Measurements from ENCODE around the gene TGFBR2. TPM values are rescaled to one million over a fixed set of nuclear protein-coding genes. Genes with fewer than 3 reads are reported as not detected.

Gene TGFBR2
- total and polyA plus RNA-seq, 2 of the 13 experiments (the other 11 are each of a cell fraction or from before 2014, with no cell fraction given): 82.2 to 187 TPM

DNA sequence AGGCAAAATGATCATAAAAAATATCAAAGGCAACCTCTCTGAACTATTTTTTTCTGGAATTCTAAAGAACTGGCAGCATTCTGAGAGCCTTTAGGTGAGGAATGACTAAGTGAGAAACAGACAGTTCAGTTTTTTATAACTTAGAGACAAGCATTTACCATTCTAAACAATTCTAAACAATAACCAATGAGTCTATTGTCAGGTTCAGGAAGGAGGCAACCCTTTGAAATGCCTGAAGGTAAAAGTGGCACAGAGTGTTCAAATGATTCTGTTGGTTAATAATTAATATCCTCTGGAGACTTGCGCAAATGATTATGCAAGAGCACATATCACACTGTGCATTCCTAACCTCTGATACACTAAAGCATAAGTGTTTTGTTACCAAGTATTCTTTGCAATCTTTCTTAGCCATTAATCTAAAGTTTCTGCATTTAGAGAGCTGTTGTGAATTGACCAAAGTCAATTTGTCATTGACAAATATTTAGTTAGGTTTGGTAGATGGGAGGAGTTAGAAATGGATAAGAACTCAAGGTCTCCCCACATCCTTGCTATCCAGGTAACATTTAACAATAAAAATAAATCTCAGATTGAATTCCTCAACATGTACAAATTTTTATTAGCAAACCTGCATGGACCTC lies 9.2 kb upstream of the TGFBR2 start (continued):
- TF ChIP-seq HCFC1 (IDR thresholded peaks at IDR 0.05; ENCODE audit: low read depth, low read length) (no peak), TCF12 (IDR thresholded peaks at IDR 0.05) (no peak), TCF12 (CRISPR knock-in tag; IDR thresholded peaks at IDR 0.05) (peak; percentile 99), ZNF20 (CRISPR knock-in tag; IDR thresholded peaks at IDR 0.05) (no peak), ZNF451 (CRISPR knock-in tag; IDR thresholded peaks at IDR 0.05) (no peak), ZNF225 (CRISPR knock-in tag; IDR thresholded peaks at IDR 0.05) (no peak), ZNF34 (CRISPR knock-in tag; IDR thresholded peaks at IDR 0.05; ENCODE audit: borderline replicate concordance) (no peak), SMAD9 (CRISPR knock-in tag; IDR thresholded peaks at IDR 0.05) (no peak), ZNF562 (CRISPR knock-in tag; IDR thresholded peaks at IDR 0.05; ENCODE audit: borderline replicate concordance) (no peak), ZNF234 (CRISPR knock-in tag; conservative IDR thresholded peaks at IDR 0.05) (no peak), ELF3 (CRISPR knock-in tag; IDR thresholded peaks at IDR 0.05) (peak; percentile 98), MAFG (CRISPR knock-in tag; IDR thresholded peaks at IDR 0.05) (no peak), ZNF331 (CRISPR knock-in tag; IDR thresholded peaks at IDR 0.05) (peak; percentile 94), GLI4 (CRISPR knock-in tag; IDR thresholded peaks at IDR 0.05; ENCODE audit: borderline replicate concordance) (no peak), ZNF780A (CRISPR knock-in tag; IDR thresholded peaks at IDR 0.05) (no peak), NFE2L2 (IDR thresholded peaks at IDR 0.05; ENCODE audit: low read length) (no peak), TCF7L2 (IDR thresholded peaks at IDR 0.05; ENCODE audit: low read depth, low read length) (peak; percentile 96), RFX5 (IDR thresholded peaks at IDR 0.05; ENCODE audit: low read depth, low read length) (no peak), NAIF1 (CRISPR knock-in tag; IDR thresholded peaks at IDR 0.05; ENCODE audit: borderline replicate concordance) (peak; percentile 92), ZNF367 (CRISPR knock-in tag; IDR thresholded peaks at IDR 0.05; ENCODE audit: borderline replicate concordance) (no peak)
- TF ChIP-seq, protein P1, sequence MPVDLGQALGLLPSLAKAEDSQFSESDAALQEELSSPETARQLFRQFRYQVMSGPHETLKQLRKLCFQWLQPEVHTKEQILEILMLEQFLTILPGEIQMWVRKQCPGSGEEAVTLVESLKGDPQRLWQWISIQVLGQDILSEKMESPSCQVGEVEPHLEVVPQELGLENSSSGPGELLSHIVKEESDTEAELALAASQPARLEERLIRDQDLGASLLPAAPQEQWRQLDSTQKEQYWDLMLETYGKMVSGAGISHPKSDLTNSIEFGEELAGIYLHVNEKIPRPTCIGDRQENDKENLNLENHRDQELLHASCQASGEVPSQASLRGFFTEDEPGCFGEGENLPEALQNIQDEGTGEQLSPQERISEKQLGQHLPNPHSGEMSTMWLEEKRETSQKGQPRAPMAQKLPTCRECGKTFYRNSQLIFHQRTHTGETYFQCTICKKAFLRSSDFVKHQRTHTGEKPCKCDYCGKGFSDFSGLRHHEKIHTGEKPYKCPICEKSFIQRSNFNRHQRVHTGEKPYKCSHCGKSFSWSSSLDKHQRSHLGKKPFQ (CRISPR knock-in tag; IDR thresholded peaks at IDR 0.05; ENCODE audit: insufficient replicate concordance): peak; percentile 29
- TF ChIP-seq, protein P2, sequence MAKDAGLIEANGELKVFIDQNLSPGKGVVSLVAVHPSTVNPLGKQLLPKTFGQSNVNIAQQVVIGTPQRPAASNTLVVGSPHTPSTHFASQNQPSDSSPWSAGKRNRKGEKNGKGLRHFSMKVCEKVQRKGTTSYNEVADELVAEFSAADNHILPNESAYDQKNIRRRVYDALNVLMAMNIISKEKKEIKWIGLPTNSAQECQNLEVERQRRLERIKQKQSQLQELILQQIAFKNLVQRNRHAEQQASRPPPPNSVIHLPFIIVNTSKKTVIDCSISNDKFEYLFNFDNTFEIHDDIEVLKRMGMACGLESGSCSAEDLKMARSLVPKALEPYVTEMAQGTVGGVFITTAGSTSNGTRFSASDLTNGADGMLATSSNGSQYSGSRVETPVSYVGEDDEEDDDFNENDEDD (CRISPR knock-in tag; IDR thresholded peaks at IDR 0.05; ENCODE audit: borderline replicate concordance): no peak
- TF ChIP-seq, protein P3, sequence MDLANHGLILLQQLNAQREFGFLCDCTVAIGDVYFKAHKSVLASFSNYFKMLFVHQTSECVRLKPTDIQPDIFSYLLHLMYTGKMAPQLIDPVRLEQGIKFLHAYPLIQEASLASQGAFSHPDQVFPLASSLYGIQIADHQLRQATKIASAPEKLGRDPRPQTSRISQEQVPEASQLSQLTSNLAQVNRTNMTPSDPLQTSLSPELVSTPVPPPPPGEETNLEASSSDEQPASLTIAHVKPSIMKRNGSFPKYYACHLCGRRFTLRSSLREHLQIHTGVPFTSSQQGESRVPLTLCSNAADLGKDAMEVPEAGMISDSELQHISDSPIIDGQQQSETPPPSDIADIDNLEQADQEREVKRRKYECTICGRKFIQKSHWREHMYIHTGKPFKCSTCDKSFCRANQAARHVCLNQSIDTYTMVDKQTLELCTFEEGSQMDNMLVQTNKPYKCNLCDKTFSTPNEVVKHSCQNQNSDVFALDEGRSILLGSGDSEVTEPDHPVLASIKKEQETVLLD (CRISPR knock-in tag; IDR thresholded peaks at IDR 0.05; ENCODE audit: low read depth): no peak
- TF ChIP-seq, protein P4, sequence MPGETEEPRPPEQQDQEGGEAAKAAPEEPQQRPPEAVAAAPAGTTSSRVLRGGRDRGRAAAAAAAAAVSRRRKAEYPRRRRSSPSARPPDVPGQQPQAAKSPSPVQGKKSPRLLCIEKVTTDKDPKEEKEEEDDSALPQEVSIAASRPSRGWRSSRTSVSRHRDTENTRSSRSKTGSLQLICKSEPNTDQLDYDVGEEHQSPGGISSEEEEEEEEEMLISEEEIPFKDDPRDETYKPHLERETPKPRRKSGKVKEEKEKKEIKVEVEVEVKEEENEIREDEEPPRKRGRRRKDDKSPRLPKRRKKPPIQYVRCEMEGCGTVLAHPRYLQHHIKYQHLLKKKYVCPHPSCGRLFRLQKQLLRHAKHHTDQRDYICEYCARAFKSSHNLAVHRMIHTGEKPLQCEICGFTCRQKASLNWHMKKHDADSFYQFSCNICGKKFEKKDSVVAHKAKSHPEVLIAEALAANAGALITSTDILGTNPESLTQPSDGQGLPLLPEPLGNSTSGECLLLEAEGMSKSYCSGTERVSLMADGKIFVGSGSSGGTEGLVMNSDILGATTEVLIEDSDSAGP (CRISPR knock-in tag; IDR thresholded peaks at IDR 0.05; ENCODE audit: borderline replicate concordance): no peak
- TF ChIP-seq, protein P5, sequence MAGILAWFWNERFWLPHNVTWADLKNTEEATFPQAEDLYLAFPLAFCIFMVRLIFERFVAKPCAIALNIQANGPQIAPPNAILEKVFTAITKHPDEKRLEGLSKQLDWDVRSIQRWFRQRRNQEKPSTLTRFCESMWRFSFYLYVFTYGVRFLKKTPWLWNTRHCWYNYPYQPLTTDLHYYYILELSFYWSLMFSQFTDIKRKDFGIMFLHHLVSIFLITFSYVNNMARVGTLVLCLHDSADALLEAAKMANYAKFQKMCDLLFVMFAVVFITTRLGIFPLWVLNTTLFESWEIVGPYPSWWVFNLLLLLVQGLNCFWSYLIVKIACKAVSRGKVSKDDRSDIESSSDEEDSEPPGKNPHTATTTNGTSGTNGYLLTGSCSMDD (CRISPR knock-in tag; IDR thresholded peaks at IDR 0.05): no peak

Data from HepG2 (cell line).